Measurements from ENCODE around the gene PGBD1.
A peak's percentile ranks its signal among the peaks of the same experiment; 100 is the strongest.

PGBD1 gene

DNA sequence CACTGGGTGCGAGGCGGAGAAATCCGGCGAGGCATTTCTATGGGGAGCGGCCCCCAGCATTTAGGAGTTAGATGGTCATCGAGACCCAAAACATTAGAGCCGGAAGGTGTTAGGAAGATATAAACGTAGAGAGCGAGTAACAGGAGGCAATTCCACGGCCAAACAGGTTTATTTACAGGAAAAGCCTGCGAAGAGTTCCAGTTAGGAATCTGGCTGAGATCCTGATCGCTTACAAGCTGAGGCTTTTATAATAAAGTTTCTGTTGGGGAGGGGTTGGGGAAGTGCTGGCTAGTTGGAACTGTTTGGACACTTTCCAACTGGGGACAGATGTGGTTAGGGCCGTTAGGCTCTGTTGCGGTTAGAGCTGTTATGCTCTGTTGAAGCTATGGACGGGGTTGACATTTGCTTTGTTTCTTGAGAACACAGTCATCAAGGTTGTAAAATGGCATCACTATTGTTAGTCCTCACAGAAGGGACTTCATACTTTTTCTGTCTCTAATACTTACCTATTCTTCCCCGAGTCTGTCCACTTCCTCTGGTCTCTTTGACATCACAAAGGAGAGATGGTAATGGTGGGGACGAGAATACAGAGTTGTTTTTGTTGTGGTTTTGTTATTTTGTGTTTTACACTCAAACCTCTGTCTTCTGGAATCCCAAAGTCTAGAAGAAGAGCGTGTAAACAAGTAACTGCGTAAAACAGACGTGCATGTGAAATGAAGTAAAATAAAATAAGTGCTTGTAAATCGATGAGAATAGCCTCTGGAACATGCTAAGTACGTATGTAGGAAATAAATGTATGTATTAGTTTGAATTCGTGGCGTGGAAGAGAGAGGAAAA is 55.1 kb downstream of the PGBD1 start:
- Histone ChIP-seq H3K4me1 (ENCODE audit: insufficient read depth, low read length, severe bottlenecking) (peaks cover 40% of the 10 kb centered on the region), H2AFZ (ENCODE audit: low read length) (no peak overlapping the region; the same call in none of the 2 replicates), H3F3A (ENCODE audit: insufficient read depth, low read length) (no peaks in the 10 kb centered on the region), H3K9me2 (ENCODE audit: low read depth, low read length) (no peaks in the 10 kb centered on the region), H3K27me3 (ENCODE audit: insufficient read depth, low read length) (no peaks in the 10 kb centered on the region), H3K9ac (ENCODE audit: low read length) (peak overlapping the region; percentile 68), H3K4me2 (ENCODE audit: low read length) (peak overlapping the region; percentile 91), H3K4me3 (ENCODE audit: low read depth, low read length, poor library complexity, severe bottlenecking) (peak overlapping the region; percentile 76), H4K20me1 (ENCODE audit: insufficient read depth, low read length) (no peaks in the 10 kb centered on the region), H3K27ac (ENCODE audit: low read depth, low read length, poor library complexity, severe bottlenecking) (peak overlapping the region; percentile 90), H3K36me3 (ENCODE audit: insufficient read depth, low read length) (no peaks in the 10 kb centered on the region; the same call in 1 of the 2 replicates), H3K9me3 (ENCODE audit: low read length) (peaks cover 6% of the 10 kb centered on the region; the same call in 1 of the 2 replicates), H3K79me2 (ENCODE audit: insufficient read depth, low read length) (no peaks in the 10 kb centered on the region)
- TF ChIP-seq EZH2 (IDR thresholded peaks at IDR 0.05; ENCODE audit: borderline replicate concordance, low read length): no peak
- TF ChIP-seq, protein P1, sequence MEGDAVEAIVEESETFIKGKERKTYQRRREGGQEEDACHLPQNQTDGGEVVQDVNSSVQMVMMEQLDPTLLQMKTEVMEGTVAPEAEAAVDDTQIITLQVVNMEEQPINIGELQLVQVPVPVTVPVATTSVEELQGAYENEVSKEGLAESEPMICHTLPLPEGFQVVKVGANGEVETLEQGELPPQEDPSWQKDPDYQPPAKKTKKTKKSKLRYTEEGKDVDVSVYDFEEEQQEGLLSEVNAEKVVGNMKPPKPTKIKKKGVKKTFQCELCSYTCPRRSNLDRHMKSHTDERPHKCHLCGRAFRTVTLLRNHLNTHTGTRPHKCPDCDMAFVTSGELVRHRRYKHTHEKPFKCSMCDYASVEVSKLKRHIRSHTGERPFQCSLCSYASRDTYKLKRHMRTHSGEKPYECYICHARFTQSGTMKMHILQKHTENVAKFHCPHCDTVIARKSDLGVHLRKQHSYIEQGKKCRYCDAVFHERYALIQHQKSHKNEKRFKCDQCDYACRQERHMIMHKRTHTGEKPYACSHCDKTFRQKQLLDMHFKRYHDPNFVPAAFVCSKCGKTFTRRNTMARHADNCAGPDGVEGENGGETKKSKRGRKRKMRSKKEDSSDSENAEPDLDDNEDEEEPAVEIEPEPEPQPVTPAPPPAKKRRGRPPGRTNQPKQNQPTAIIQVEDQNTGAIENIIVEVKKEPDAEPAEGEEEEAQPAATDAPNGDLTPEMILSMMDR (IDR thresholded peaks at IDR 0.05; ENCODE audit: low read length): no peak

DNA sequence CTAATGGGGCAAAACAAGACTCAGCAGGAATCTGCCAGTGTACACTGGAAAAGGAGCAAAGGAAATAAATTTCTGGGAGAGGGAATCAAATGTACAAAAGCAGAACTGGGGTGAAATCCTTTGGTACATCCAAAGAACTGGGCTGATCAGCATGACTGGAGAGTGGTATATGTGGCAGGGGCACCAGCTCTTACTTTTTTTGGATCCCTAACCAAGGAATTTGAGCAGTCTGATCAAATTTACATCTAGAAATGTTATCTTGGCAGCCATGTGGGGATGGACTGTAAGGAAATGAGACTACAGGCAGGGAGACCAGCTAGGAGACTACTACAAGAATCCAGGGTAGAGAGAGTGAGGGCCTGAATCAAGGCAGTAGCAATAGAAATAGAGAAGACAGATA is 55.7 kb downstream of the PGBD1 start:
- Histone ChIP-seq H3K4me2 (ENCODE audit: low read length) (peak overlapping the region; percentile 91), H3K9me2 (ENCODE audit: low read depth, low read length) (no peaks in the 10 kb centered on the region), H3K9me3 (ENCODE audit: low read length) (peaks cover 6% of the 10 kb centered on the region; the same call in 1 of the 2 replicates), H2AFZ (ENCODE audit: low read length) (no peak overlapping the region), H3K36me3 (ENCODE audit: insufficient read depth, low read length) (no peaks in the 10 kb centered on the region; the same call in 1 of the 2 replicates), H3K27ac (ENCODE audit: low read depth, low read length, poor library complexity, severe bottlenecking) (peak overlapping the region; percentile 90), H4K20me1 (ENCODE audit: insufficient read depth, low read length) (no peaks in the 10 kb centered on the region), H3K79me2 (ENCODE audit: insufficient read depth, low read length) (no peaks in the 10 kb centered on the region), H3K27me3 (ENCODE audit: insufficient read depth, low read length) (no peaks in the 10 kb centered on the region), H3K4me3 (ENCODE audit: low read depth, low read length, poor library complexity, severe bottlenecking) (peak overlapping the region; percentile 76), H3K9ac (ENCODE audit: low read length) (peak overlapping the region; percentile 53), H3K4me1 (ENCODE audit: insufficient read depth, low read length, severe bottlenecking) (peaks cover 40% of the 10 kb centered on the region), H3F3A (ENCODE audit: insufficient read depth, low read length) (no peaks in the 10 kb centered on the region)
- TF ChIP-seq, protein P1 (IDR thresholded peaks at IDR 0.05; ENCODE audit: low read length): no peak
- no peak for TF ChIP-seq EZH2 (IDR thresholded peaks at IDR 0.05; ENCODE audit: borderline replicate concordance, low read length)

GRCh38 chr6:28340310-28341095 is 59.1 kb downstream of the PGBD1 start:
- Histone ChIP-seq H3K4me1 (ENCODE audit: insufficient read depth, low read length, severe bottlenecking) (peaks cover 26% of the 10 kb centered on the region), H3K4me2 (ENCODE audit: low read length) (no peak overlapping the region), H3K9me2 (ENCODE audit: low read depth, low read length) (no peaks in the 10 kb centered on the region), H3K4me3 (ENCODE audit: low read depth, low read length, poor library complexity, severe bottlenecking) (no peak overlapping the region), H3K27ac (ENCODE audit: low read depth, low read length, poor library complexity, severe bottlenecking) (no peak overlapping the region), H2AFZ (ENCODE audit: low read length) (no peak overlapping the region), H3K79me2 (ENCODE audit: insufficient read depth, low read length) (no peaks in the 10 kb centered on the region), H3K36me3 (ENCODE audit: insufficient read depth, low read length) (no peaks in the 10 kb centered on the region; the same call in 1 of the 2 replicates), H3K9me3 (ENCODE audit: low read length) (peaks cover 6% of the 10 kb centered on the region; the same call in 1 of the 2 replicates), H3K27me3 (ENCODE audit: insufficient read depth, low read length) (no peaks in the 10 kb centered on the region), H3K9ac (ENCODE audit: low read length) (no peak overlapping the region), H3F3A (ENCODE audit: insufficient read depth, low read length) (no peaks in the 10 kb centered on the region), H4K20me1 (ENCODE audit: insufficient read depth, low read length) (no peaks in the 10 kb centered on the region)
- TF ChIP-seq, protein P1 (IDR thresholded peaks at IDR 0.05; ENCODE audit: low read length): no peak
- no peak for TF ChIP-seq EZH2 (IDR thresholded peaks at IDR 0.05; ENCODE audit: borderline replicate concordance, low read length)

All from OCI-LY1 (cell line).